NCI-H1694 treated with DMSO at 0.1 percent for 48 hours (cell line): ENCODE measurements around the gene PRKCZ.

ENCODE experiments used
- DNase-seq: peaks from one replicate; lab custom pipeline; 2025; lab: John Stamatoyannopoulos, UW

Gene PRKCZ

DNA sequence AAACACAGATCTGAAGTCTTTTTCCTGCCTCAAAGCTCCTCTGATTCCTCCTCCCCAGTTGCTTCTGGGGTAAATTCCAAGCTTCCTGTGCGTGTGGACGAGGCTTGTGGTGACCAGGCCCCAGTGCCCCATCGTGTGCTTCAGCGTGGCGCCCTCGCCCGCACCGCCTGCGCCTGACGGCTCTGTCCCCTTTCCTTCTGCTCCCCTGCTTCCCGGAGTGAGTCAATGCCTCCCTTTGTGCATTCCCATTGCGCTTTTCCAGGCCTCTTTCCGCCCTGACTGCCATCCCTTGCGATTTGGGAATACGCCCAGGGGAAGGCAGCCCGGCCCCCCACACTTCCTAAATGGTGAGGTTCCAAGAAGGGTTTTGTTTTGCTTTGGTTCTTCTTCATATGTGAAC is 108.1 kb downstream of the PRKCZ start:
- DNase-seq, result no peak

DNA sequence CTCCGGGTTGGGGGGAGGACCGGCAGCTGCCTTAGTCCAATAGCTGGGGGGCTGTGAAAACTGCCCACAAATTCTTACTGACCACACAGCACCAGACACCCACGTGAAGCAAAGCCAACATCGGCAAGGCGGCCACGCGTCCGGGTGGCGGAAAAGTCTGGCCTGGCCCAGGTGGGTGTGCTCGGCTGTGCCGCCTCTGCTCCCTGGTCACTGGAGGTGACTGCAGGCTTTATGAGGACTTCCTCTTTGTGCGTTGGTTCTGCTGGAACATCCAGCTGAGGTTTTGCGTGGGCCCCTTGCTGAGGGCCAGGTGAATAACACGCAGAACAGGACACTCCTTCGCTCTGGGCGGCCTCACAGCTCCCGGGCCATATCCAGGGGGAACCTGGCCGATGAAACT is 108.9 kb downstream of the PRKCZ start:
- DNase-seq, result no peak

DNA sequence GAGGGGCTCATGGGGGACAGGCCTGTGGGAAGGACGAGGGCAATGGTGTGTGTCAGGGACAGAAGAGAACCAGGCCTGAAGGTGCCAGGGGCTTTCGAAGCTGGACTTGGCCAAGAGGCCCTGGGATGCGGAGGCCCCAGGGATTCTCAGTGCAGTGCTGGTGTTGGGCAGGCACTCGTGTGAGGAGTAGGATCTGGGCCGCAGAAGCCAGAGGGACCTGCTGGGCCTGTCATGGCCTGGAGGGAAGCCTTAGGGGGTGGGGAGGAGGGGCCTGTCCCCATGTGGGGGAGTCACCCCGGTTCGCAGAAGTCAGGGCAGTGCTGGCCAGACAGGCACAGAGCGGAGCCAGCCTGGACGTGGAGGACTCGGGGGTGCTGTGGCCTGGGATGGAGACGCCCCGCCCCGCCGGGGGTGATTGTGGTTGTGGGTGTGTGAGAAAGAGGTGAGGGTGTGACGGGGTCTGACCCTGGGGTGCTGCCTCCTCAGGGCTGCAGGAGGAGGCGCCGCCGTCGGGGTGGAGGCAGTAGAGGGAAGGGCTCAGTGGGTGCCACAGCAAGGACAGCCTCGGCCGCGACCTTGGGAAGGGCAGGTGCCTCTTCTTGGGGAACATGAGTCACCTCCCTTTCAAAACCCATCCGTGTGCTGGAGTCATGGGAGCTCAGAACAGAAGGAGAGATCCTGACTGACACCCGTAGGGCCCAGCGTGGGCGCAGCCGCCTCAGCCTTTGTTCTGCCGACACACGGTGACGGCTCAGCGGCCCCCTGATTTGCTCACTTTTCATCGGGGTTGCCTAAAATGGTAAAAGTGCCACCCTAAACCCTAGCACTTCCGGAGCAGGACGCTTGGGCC is 110.5 kb downstream of the PRKCZ start:
- DNase-seq, result no peak

DNA sequence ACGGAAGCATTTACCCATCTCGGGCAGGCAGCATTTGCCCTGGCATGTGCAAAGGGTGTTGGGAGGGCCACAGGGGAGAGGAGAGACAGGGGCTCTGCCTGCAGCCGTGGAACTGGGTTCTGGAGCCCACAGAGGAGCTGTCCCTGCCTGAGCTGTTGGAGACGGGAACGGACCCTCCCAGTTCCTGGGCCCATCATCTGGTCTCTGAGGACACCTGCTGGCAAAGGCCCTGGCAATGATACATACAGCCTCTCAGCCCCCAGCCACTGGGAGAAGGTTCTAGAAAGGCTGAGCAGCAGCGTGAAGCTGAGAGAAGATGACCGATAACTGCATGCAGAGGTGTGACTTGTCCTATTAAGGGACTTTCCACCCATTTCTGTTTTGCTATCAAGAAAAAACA is 113.0 kb downstream of the PRKCZ start:
- no peak for DNase-seq

DNA sequence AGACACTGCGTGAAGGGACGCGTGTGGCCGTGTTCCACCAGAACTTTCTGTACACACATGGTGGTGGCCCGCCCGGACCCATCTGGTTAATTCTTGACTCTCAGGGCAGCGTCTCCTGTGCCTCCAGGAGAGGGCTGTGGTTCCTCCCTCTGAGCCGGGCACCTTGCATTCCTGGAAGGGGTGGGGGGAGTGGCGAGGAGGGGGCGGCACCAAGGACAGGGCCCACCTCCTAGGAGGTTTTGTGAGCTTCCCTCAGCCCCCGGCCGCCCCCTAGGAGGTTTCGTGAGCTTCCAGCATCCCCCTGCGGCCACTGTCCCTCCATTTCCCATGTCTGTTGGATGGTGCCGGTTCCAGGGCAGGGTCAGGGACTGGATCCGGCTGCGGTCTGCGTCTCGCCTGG is 115.4 kb downstream of the PRKCZ start:
- DNase-seq, result no peak

DNA sequence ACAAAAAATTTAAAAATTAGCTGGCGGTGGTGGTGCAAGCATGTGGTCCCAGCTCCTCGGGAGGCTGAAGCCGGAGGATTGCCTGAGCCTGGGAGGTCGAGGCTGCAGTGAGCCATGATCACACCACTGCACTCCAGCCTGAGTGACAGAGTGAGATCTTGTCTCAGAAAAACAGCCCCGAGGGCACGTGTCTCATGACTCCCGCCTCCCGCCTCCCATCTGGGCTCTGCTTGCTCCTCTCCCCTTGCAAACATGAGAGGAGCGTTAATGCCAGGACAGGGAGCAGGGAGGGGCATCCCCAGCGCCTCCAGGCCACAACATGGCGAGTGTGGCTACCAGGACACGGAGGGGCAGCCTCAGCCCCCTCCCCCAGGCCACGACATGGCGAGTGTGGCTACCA is 116.0 kb downstream of the PRKCZ start:
- DNase-seq, result no peak

DNA sequence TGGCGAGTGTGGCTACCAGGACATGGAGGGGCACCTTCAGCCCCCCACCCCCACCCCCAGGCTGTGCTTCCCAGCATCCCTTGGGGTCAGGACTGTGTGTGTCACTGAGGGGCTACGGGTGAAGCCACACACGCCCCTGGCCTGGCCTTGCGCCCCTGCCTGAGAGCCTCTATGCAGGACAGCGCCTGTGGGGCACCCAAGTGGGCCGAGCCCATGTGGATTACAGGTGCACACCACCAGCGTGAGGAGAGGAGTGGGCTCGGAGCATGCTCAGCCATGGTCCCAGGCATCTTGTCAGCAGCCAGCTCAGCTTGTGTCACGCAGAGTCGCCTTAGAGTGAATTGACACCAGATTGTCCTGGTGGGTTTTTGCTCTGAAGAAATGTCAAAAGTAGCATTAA is 116.5 kb downstream of the PRKCZ start:
- DNase-seq, result no peak

DNA sequence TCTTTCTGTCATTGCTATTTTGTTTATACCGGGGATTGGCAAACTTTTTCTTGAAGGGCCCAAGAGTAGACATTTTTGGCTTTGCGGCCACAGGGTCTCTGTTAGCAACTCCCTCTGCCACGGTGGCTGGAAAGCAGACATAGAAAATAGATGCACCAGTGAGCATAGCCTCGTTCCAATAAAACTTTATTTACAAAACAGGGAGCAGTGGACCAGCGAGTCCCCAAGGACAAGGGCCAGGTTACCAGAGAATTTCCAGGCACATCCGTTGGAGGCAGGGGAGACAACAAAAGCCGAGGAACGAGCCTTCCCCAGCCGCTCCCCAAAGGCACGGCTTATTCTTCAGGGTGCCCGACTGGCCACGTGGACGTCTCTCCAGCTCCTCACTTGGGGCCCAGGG is 117.9 kb downstream of the PRKCZ start:
- no peak for DNase-seq

DNA sequence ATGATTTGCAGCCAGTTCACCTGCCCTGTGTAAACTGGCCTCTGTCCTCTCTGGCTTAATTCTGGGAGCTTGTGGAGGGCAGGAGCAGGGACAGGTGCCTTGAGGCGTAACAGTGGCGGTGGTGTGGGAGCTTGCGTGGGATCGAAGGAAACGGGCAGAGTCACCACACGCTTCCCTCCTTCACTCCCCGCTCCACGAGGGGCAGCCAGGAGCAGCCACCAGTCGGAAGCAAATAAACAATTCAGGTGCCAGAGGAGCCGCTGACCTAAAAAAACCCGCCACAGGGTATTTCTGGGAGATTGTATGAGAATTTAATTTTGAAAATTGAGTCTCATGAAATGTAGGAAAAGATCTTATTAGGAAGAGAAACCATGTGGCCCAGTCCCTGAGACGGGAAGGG is 118.3 kb downstream of the PRKCZ start:
- no peak for DNase-seq

DNA sequence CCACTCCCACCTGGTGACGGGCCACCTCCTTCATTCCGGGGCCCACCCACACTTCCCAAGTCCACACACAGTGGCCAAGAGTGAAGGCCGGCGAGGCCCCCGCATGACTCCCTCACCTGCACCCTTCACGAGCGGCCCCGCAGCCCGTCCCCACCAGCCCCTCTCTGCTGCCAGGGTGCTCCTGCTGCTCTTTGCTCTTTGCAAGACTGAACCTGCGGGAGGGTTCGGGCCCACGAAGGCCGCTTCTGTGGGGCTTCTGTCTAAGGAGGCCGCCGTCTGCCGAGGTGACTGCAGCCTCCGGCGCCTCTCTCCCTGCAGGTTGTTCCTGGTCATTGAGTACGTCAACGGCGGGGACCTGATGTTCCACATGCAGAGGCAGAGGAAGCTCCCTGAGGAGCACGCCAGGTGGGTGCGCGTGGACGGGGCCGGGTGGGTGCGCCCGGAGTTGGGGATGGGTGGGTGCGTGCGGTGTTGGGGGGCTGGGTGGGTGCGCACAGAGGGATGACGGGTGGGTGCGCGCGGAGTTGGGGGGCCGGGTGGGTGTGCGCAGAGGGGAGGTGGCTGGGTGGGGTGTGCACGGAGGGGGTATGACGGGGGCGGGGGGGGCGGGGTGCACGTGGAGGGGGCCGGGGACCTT is 119.1 kb downstream of the PRKCZ start:
- DNase-seq, result no peak

DNA sequence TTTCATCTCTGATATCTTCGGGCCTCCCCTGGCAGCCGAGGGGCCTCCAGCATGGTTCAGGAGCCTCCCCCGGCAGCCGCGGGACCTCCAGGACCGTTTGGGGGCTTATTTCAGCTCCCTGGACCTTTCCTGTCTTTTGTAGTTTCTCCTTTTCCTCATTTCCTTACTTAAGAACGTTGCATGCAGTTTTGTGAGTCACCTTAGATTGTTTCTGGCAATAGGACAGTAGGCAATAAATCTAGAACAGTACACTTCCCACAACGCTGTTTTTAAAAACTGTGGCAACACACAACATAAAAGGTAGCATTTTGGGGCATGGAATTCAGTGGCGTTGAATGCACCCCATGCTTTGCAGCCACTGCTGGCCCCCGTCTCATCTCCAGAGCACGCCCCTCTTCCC is 120.0 kb downstream of the PRKCZ start:
- DNase-seq, result no peak

DNA sequence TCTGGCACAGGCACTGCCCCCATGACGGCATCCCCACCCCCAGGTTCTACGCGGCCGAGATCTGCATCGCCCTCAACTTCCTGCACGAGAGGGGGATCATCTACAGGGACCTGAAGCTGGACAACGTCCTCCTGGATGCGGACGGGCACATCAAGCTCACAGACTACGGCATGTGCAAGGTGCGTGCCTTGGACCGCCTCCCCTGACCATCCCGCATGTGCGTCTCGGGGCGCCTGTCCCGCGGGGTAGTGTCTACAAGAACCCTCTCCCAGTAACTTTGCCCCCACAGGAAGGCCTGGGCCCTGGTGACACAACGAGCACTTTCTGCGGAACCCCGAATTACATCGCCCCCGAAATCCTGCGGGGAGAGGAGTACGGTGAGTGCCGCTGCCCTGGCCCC is 121.8 kb downstream of the PRKCZ start:
- DNase-seq, result no peak

DNA sequence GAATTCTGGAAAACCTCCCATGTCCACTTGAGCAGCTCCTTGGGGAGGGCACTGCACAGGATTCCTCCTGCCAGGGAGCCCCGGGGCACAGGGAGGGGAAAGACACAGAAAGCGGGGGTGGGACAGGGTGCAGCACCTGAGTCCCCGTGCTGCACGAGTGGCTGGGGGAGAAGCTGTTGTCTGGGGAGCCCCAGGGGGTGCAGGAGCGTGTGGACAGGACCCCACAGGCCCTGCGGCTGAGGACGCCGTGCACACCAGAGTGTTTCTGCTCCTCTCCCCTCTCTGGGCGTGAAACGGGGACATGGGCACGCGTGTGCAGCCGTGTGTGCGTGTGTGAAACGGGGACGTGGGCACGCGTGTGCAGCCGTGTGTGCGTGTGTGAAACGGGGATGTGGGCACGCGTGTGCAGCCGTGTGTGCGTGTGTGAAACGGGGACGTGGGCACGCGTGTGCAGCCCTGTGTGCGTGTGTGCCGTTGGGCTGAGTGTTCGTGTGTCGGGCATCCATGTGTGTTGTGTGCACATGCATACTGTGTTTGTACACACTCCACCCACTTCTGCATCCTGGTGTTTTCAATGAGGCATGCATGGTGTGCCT is 122.4 kb downstream of the PRKCZ start:
- DNase-seq, result no peak

DNA sequence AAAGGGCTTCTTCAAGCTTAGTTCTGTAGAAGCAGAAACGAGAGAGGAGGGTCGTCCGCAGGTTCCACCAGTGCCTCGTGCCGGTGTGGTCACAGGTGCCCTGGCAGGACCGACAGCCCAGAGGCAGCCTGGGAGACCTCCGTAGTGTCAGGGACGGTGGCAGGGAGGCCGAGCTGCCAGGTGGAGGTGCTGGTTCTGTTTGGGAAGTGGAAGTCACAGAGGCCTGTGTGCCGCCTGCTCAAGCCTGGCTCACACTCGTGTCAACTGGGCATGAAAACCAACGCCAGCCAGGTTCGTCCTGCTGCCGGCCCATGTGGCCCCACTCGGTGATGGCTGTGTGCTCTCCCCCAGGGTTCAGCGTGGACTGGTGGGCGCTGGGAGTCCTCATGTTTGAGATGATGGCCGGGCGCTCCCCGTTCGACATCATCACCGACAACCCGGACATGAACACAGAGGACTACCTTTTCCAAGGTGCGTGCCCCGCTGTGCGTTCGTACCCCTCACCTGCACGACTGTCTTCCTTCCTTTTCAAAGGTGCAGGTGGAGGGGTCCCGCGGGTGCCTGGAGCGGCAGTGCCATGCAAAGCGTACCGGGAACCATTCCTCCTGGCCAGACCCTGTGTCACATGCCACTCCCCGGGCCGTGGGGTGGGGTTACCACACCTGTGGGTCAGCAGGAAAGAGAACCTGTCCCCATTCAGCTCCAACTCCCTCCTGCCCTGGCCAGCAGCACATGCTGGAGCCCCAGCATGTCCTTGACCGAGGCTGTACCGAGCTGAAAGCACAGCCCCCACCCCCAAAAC is 123.5 kb downstream of the PRKCZ start:
- no peak for DNase-seq

DNA sequence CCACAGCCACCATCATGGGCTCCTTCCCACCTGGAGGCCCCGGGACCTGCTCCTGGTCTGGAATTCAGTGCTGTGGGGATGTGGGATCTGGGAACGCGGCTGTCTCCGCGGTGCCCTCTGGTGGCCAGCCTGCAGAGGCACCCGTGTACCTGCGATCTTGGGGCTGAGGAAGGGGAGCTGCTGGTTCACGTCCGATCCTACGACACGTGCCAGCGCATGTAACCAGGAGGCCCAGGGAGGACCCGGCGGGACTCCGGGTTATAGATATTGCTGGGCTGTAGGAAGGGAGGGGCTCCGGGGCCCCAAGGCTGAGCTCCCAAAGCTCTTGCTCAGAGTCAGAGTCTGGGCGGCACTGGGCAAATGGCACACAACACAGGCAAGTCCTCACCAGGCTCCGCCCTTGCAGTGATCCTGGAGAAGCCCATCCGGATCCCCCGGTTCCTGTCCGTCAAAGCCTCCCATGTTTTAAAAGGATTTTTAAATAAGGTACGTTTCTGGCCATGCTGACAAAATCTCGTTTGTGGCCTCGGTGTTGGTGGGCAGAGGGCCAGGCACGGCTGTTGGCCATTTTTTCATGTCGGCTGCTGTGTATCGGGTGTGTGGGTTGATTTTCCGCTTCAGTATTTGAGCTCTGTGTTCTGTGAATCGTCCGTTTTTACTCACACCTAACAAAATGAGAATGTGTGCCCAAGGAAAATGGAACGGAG is 124.3 kb downstream of the PRKCZ start:
- no peak for DNase-seq

DNA sequence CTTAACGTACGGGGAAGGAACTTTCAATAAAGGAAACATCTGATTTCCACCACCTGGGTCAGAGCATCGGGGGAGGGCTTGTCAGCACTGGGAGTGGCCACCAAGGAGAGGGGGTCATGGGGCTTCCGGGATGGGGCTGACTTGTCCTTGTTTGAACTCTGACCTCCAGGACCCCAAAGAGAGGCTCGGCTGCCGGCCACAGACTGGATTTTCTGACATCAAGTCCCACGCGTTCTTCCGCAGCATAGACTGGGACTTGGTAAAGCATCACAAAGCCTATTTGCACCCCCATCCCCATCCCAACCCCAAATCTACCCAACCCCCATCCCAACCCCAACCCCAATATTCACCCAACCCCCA is 124.8 kb downstream of the PRKCZ start:
- DNase-seq, result no peak

DNA sequence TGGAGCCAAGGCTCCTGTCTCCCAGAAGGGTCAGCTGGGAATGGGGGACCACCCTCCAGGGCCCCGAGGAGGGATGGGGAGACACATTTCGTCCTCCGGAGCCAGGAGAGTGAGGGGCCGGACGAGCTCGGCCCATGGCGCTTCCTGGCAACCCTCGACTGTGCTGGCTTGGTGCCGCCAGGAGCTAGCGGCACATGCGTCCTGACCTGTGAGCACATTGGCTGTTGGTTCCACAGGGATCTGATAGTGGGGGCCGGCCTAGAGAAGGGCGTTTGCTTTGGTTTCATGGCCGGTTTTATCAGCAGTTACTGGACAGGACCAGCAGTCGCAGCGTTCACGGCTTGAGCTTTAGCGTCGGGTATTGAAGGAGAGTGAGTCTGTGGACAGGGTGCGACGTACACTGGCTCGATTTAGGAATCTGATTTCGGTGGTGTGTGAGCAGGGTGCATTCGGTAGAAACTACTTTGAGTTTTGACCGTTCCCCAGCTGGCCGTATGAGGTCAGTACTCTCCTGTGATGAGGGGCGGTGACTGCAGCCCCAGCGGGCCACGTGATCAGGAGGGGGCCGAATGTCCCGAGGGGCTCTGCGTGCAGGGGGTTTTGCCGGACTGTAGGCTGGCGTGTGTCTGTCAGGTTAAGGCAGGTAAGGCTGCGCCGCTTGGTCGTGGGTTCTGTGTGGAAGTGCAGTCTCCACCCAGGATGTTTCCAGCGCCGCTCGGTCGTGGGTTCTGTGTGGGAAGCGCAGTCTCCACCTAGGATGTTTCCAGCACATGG is 125.7 kb downstream of the PRKCZ start:
- DNase-seq, result no peak

DNA sequence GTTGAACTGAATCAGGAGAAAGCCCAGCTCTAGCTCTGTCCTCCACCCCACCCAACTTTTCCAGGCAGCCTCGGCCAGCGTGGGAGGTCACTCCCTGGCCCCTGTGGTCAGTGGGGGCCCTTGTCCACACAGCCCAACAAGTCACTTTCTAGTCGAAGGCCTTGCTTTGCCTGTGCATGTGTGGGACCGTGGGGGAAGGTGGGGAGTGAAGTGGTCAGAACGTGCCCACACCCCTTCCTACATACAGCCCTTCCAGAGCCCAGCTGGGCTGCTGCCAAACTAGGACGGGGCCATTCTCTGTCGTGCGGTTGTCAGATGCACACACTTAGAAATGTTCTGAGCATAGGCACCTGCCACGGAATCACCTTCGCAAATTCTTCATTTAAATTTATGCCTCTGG is 126.4 kb downstream of the PRKCZ start:
- no peak for DNase-seq

DNA sequence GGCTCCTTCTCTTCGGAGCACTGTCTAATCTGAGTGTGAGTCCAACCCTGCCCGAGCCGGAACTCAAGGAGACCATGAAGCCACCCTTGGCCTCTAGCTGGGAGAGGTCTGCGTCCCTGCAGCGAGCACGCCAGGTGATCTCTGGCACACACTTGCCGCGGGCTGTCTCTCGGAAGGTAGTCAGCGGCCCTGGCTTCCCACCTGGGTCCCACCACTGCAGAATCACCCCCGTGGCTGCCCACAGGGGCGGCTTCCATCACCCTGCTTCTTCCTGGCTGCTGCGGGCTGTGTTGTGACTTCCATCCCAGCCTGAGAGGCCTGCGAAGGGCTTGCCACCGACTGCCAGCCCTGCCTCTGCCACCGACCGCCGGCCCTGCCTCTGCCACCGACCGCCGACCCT is 127.3 kb downstream of the PRKCZ start:
- DNase-seq, result no peak

DNA sequence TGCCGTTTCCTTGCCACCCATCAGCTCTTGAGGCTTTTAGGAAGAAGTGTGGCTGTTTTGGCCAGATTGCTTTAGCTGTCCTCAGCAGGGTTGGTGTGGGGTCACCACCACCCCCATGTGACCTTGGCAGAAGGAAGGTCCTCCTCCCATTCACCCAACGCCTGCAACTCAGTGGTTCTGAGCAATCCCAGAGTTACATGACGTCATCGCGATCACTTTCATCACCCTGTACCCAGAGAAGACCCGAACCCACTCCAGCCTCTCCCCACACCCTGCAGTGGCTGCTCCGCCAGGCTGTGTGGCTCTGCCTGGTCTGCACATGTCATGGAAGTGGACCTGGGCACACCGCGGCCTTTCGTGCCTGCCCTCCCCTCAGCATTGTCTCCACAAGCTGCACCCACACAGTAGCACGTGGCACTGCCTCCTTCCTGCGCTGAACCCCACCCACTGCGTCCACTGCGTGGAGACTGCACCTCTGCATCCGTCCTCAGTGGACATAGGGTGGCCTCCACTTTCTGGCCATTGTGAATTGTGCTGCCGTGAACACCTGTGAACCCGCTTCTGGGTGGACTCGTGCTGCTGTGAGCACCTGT is 127.8 kb downstream of the PRKCZ start:
- no peak for DNase-seq

DNA sequence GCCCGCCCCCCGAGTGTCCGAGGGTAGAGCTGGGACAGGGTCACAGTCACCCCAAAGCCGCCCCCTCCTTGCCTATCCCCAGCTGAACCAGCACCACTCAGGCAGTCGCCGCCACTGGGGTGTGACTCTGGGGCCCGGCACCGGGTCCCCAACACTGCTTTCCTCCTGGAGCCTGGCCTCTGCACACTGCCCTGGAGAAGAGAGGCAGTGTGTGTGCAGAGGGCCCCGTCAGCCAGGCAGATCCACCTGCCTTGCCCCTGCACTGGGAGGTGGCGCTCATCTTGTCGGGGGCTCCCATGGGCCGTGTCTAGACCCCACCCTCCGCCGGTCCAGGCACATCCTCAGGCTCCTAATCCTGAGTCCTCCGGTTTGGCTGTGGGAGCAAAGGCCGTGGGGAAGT is 128.7 kb downstream of the PRKCZ start:
- DNase-seq, result no peak
